Stimulated activated CD8-positive, alpha-beta memory T cell treated with anti-CD3 and anti-CD28 coated beads, Interleukin-15, amount 100 ng/mL, for 4 hours (primary cell): Measurements from ENCODE around the gene TAAR5.
"Not testable (repeated sequence)": the region's sequence is repeated elsewhere in the genome, so short reads cannot be mapped to it uniquely, and the experiment has no call there.

Experiments used
- DNase-seq, 2 donors: peaks; one replicate each; pipeline ENCODE4 v3.0.0-alpha.2; 2020; ENCODE audit warnings: low read depth in 2 of 2

Gene TAAR5

GRCh38 chr6:132570221-132570777 lies 19.2 kb downstream of the TAAR5 start, which contains the start of gene TAAR6:
TAAR6 (plus strand) TSS chr6:132570322; CDS start chr6:132570322, 0 bp downstream.
- no peak for DNase-seq

DNA sequence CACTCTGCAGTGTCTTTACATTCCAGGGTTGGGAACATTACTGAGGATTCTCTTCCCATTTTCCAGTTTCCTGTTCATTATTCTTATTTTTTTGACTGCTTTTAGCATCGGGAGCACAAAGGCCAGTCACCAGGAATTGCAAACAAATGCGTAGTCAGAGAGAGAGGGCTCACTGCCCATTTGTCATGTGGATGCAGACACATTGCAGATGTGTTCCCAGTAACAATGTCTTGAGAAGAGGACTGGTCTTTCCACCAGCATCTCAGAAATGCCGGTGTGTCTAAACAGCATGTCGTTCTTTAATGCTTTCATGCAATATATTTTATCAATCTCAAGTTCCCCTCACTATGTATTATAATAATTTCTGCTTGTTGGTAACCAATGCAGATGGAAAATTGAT lies 20.4 kb downstream of the TAAR5 start:
- DNase-seq = no peak

GRCh38 chr6:132568611-132569010 lies 20.9 kb downstream of the TAAR5 start:
- no peak for DNase-seq

DNA sequence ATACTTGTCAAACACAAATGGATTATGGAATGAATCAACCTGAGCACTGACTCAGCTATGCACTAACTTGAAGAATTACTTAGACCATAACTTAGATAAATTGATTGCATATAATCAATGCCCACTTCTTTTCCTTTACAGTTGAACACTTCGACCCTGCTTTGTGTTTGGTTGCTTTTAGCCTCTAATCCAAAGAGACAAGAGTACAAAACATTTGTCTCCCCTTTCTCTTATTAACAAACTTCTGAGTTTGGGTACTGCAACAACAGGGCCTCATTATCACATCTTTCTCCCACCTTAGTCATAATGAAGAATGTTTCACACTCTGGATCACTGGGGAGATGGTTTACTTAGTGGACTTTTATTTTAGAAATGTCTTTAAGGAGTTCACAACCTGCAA lies 22.0 kb downstream of the TAAR5 start:
- DNase-seq = no peak

- no peak for DNase-seq
These were observed 23.1 kb downstream of the TAAR5 start for GRCh38 chr6:132566404-132566803.

DNA sequence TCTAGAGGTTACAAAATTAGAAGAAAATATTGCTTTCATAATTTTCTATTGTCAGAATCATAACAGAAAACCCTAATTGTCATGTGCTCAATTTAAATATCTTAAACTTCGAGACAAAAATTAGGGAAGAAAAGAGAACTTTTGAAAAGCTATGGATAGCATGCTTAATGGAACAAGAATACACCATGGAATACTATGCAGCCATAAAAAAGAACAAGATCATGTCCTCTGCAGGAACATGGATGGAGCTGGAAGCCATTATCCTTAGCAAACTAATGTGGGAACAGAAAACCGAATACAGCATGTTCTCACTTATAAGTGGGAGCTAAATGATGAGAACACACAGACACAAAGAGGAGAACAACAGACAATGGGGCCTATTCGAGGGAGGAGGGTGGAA lies 29.5 kb downstream of the TAAR5 start:
- DNase-seq = not testable (repeated sequence)

- DNase-seq = no peak
These were observed 37.2 kb downstream of the TAAR5 start, which contains the start of gene TAAR8 for GRCh38 chr6:132552372-132552771. TAAR8 (plus strand) TSS chr6:132552672; CDS start chr6:132552693, 21 bp downstream.

- DNase-seq = no peak
These were observed 38.3 kb downstream of the TAAR5 start for GRCh38 chr6:132551214-132551613.

- no peak for DNase-seq
These were observed 40.6 kb downstream of the TAAR5 start for GRCh38 chr6:132548746-132549463.

- DNase-seq = no peak
These were observed 44.7 kb downstream of the TAAR5 start for GRCh38 chr6:132544826-132545225.
